ENCODE measurements around the gene SIRPG. TPM values are rescaled to one million over a fixed set of nuclear protein-coding genes. Genes with fewer than 3 reads are reported as not detected.

SIRPG gene
- total and polyA plus RNA-seq, 2 of the 8 experiments (the other 6 are each of a cell fraction or from before 2014, with no cell fraction given): 0.08 TPM; not detected in 1

GRCh38 chr20:1702328-1702727 is 44.7 kb upstream of the SIRPG start:
- POLR2A ChIA-PET (ENCODE audit: partially characterized antibody): no interaction called here
- no peak for FAIRE-seq

More at GRCh38 chr20:1702328-1702727, 44.7 kb upstream of the SIRPG start:
- no peaks in the 10 kb centered on the region for H3K79me1 ChIP-seq (ENCODE audit: low read depth, low read length)
- no peak overlapping the region for H3K14ac ChIP-seq (ENCODE audit: insufficient read length)
- no peak overlapping the region for H2BK15ac ChIP-seq (ENCODE audit: low read length)
- peaks cover 0 to 3% (median 0%) of the 10 kb centered on the region in 4 experiments; a peak in 3 of 7 replicates for H3K27me3 ChIP-seq (replicated peaks in 1 of 4; ENCODE audit: control insufficient read depth in 3 of 4, extremely low read depth in 1 of 4, insufficient read depth in 3 of 4, low read length in 3 of 4)
- WGBS, 2 experiments (ENCODE audit: extremely low coverage in 1 of 2, insufficient coverage in 1 of 2, insufficient read length in 1 of 2, insufficient replicate concordance in 2 of 2, low coverage in 1 of 2, low lambda C conversion rate in 2 of 2, missing lambda C conversion rate in 1 of 2): 89% methylated on average over 2 of the region's 2 CpGs; no CpG with 5 or more reads in 1 of the 2 experiments
- H3K36me3 ChIP-seq (ENCODE audit: control insufficient read depth in 2 of 4, insufficient read depth in 4 of 4, low read length in 3 of 4): no peaks in the 10 kb centered on the region
- CTCF ChIA-PET (ENCODE audit: partially characterized antibody): no interaction called here
- no peak overlapping the region for H3K18ac ChIP-seq (ENCODE audit: extremely low read depth, low read length)
- no peak overlapping the region for H2AK5ac ChIP-seq (ENCODE audit: low read depth, low read length)
- no peak overlapping the region for H2BK5ac ChIP-seq (ENCODE audit: low read depth, low read length)
- H3K23me2 ChIP-seq (ENCODE audit: low read depth, low read length): no peaks in the 10 kb centered on the region
- H2AFZ ChIP-seq (ENCODE audit: low read length): no peak overlapping the region
- H3K23ac ChIP-seq (ENCODE audit: insufficient read length): no peak overlapping the region
- H2BK20ac ChIP-seq (ENCODE audit: low read length): no peak overlapping the region
- H3K9ac ChIP-seq (replicated peaks in 1 of 4; ENCODE audit: extremely low read depth in 1 of 4, low read depth in 3 of 4, low read length in 3 of 4): no peak overlapping the region
- no peak overlapping the region for H4K91ac ChIP-seq (replicated peaks; ENCODE audit: insufficient read length, low read length)
- no peak for DNase-seq (ENCODE audit: low read depth in 1 of 2, low spot score in 2 of 2)
- no peak overlapping the region for H3K4me2 ChIP-seq (ENCODE audit: insufficient read depth in 1 of 2, low read depth in 2 of 2, low read length in 2 of 2)
- no peak overlapping the region for H2BK120ac ChIP-seq (replicated peaks; ENCODE audit: low read depth, low read length)
- no peak overlapping the region for H3K56ac ChIP-seq (replicated peaks; ENCODE audit: insufficient read length, low read depth, low read length)
- H4K5ac ChIP-seq (ENCODE audit: insufficient read length, low read depth, low read length): no peak overlapping the region
- H3K4me1 ChIP-seq (replicated peaks in 1 of 4; ENCODE audit: control insufficient read depth in 3 of 4, insufficient read depth in 4 of 4, low read length in 3 of 4): 0 out of 7 replicates have a peak, but pooled peaks cover 0 to 4% (median 0%) of the 10 kb centered on the region in 4 experiments
- H2BK12ac ChIP-seq (ENCODE audit: low read depth, low read length): no peak overlapping the region
- H4K20me1 ChIP-seq (replicated peaks in 1 of 2; ENCODE audit: control insufficient read depth in 1 of 2, insufficient read depth in 2 of 2, low read length in 2 of 2): no peaks in the 10 kb centered on the region
- no peak overlapping the region for H3K4ac ChIP-seq (replicated peaks; ENCODE audit: insufficient read length, low read depth, low read length)
- no peaks in the 10 kb centered on the region for H3K9me3 ChIP-seq (ENCODE audit: insufficient read depth in 2 of 2, low read depth in 1 of 2, low read length in 1 of 2)
- H4K8ac ChIP-seq (ENCODE audit: extremely low read depth, insufficient read depth, low read length): no peak overlapping the region
- no peak overlapping the region for H3K27ac ChIP-seq (ENCODE audit: low read depth, low read length)
- H3K79me2 ChIP-seq (ENCODE audit: control insufficient read depth in 1 of 2, insufficient read depth in 2 of 2, low read length in 2 of 2): no peaks in the 10 kb centered on the region
- H3K4me3 ChIP-seq (ENCODE audit: extremely low read depth in 1 of 4, insufficient read depth in 2 of 4, low read depth in 3 of 4, low read length in 4 of 4): no peak overlapping the region
- no peak for TF ChIP-seq SIRT6 (IDR thresholded peaks at IDR 0.05; ENCODE audit: low read length)
- TF ChIP-seq RNF2 (IDR thresholded peaks at IDR 0.05; ENCODE audit: borderline replicate concordance, low read depth, low read length, missing control alignments, poor library complexity, severe bottlenecking): no peak
- TF ChIP-seq GTF2F1 (IDR thresholded peaks at IDR 0.05; ENCODE audit: borderline replicate concordance, low read depth, low read length): no peak
- no peak for TF ChIP-seq SUZ12 (IDR thresholded peaks at IDR 0.05; ENCODE audit: low read length)
- no peak for TF ChIP-seq CHD1 (IDR thresholded peaks at IDR 0.05; ENCODE audit: low read depth, low read length)
